Measurements from ENCODE around the gene FOSL1. TPM values are rescaled to one million over a fixed set of nuclear protein-coding genes. Genes with fewer than 3 reads are reported as not detected.

Gene FOSL1
- total and polyA plus RNA-seq, 2 of the 13 experiments (the other 11 are each of a cell fraction or from before 2014, with no cell fraction given): 4.0 to 4.1 TPM

DNA sequence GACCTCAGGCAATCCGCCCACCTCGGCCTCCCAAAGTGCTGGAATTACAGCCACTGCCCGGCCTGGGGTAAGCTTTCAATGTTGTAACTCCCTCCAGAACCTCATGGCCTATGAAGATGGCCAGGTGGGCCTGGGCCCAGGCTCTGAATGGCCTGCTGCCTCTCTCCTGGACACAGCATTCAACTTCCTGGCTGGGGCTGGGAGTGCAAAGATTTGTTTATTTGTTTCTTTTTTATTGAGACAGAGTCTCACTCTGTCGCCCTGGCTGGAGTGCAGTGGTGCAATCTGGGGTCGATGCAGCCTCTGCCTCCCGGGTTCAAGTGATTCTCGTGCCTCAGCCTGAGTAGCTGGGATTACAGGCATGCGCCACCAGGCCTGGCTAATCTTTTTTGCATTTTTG, 44.6 kb upstream of the FOSL1 start (continued):
- TF ChIP-seq, protein P1, sequence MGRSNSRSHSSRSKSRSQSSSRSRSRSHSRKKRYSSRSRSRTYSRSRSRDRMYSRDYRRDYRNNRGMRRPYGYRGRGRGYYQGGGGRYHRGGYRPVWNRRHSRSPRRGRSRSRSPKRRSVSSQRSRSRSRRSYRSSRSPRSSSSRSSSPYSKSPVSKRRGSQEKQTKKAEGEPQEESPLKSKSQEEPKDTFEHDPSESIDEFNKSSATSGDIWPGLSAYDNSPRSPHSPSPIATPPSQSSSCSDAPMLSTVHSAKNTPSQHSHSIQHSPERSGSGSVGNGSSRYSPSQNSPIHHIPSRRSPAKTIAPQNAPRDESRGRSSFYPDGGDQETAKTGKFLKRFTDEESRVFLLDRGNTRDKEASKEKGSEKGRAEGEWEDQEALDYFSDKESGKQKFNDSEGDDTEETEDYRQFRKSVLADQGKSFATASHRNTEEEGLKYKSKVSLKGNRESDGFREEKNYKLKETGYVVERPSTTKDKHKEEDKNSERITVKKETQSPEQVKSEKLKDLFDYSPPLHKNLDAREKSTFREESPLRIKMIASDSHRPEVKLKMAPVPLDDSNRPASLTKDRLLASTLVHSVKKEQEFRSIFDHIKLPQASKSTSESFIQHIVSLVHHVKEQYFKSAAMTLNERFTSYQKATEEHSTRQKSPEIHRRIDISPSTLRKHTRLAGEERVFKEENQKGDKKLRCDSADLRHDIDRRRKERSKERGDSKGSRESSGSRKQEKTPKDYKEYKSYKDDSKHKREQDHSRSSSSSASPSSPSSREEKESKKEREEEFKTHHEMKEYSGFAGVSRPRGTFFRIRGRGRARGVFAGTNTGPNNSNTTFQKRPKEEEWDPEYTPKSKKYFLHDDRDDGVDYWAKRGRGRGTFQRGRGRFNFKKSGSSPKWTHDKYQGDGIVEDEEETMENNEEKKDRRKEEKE (IDR thresholded peaks at IDR 0.05): no peak
- TF ChIP-seq ZNF547 (CRISPR knock-in tag; IDR thresholded peaks at IDR 0.05): no peak
- TF ChIP-seq ZBTB38 (CRISPR knock-in tag; IDR thresholded peaks at IDR 0.05): no peak
- TF ChIP-seq, protein P2, sequence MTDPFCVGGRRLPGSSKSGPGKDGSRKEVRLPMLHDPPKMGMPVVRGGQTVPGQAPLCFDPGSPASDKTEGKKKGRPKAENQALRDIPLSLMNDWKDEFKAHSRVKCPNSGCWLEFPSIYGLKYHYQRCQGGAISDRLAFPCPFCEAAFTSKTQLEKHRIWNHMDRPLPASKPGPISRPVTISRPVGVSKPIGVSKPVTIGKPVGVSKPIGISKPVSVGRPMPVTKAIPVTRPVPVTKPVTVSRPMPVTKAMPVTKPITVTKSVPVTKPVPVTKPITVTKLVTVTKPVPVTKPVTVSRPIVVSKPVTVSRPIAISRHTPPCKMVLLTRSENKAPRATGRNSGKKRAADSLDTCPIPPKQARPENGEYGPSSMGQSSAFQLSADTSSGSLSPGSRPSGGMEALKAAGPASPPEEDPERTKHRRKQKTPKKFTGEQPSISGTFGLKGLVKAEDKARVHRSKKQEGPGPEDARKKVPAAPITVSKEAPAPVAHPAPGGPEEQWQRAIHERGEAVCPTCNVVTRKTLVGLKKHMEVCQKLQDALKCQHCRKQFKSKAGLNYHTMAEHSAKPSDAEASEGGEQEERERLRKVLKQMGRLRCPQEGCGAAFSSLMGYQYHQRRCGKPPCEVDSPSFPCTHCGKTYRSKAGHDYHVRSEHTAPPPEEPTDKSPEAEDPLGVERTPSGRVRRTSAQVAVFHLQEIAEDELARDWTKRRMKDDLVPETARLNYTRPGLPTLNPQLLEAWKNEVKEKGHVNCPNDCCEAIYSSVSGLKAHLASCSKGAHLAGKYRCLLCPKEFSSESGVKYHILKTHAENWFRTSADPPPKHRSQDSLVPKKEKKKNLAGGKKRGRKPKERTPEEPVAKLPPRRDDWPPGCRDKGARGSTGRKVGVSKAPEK (CRISPR knock-in tag; IDR thresholded peaks at IDR 0.05; ENCODE audit: borderline replicate concordance): no peak
- no peak for TF ChIP-seq HNRNPL (IDR thresholded peaks at IDR 0.05; ENCODE audit: low read depth, low read length)
- TF ChIP-seq PTBP1 (IDR thresholded peaks at IDR 0.05; ENCODE audit: low read depth, low read length, poor library complexity, severe bottlenecking): no peak
- TF ChIP-seq SIX1 (CRISPR knock-in tag; IDR thresholded peaks at IDR 0.05; ENCODE audit: borderline replicate concordance): no peak
- no peak for TF ChIP-seq SIN3B (IDR thresholded peaks at IDR 0.05; ENCODE audit: low read length)
- no peak for TF ChIP-seq DR1 (CRISPR knock-in tag; IDR thresholded peaks at IDR 0.05)
- no peak for TF ChIP-seq ELF3 (CRISPR knock-in tag; IDR thresholded peaks at IDR 0.05)
- TF ChIP-seq CHCHD3 (CRISPR knock-in tag; IDR thresholded peaks at IDR 0.05): no peak
- no peak for TF ChIP-seq EEA1 (CRISPR knock-in tag; IDR thresholded peaks at IDR 0.05; ENCODE audit: borderline replicate concordance)
- no peak for TF ChIP-seq SATB2 (CRISPR knock-in tag; IDR thresholded peaks at IDR 0.05)
